ENCODE data around the gene SH2D4B. TPM values are rescaled to one million over a fixed set of nuclear protein-coding genes. Genes with fewer than 3 reads are reported as not detected.
A peak's percentile ranks its signal among the peaks of the same experiment; 100 is the strongest.

Gene SH2D4B
- total and polyA plus RNA-seq, 8 donors: 0.03 to 0.18 TPM; not detected in 6

- Histone ChIP-seq H3K27ac (peak overlapping the region; percentile 20 to 81 (median 63)), H3K27me3 (no peaks in the 10 kb centered on the region), H3K9me3 (no peaks in the 10 kb centered on the region), H3K4me1 (peaks cover 4 to 12% (median 7%) of the 10 kb centered on the region in 4 donors), H3K4me3 (peak overlapping the region; percentile 40 to 57 (median 47)), H3K36me3 (no peaks in the 10 kb centered on the region)
- 12 to 34% (median 21%) methylated on average over 26 to 50 of the region's 50 CpGs for WGBS, 5 donors
- no peak for TF ChIP-seq EP300 (IDR thresholded peaks at IDR 0.05)
- TF ChIP-seq, protein P1, sequence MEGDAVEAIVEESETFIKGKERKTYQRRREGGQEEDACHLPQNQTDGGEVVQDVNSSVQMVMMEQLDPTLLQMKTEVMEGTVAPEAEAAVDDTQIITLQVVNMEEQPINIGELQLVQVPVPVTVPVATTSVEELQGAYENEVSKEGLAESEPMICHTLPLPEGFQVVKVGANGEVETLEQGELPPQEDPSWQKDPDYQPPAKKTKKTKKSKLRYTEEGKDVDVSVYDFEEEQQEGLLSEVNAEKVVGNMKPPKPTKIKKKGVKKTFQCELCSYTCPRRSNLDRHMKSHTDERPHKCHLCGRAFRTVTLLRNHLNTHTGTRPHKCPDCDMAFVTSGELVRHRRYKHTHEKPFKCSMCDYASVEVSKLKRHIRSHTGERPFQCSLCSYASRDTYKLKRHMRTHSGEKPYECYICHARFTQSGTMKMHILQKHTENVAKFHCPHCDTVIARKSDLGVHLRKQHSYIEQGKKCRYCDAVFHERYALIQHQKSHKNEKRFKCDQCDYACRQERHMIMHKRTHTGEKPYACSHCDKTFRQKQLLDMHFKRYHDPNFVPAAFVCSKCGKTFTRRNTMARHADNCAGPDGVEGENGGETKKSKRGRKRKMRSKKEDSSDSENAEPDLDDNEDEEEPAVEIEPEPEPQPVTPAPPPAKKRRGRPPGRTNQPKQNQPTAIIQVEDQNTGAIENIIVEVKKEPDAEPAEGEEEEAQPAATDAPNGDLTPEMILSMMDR (IDR thresholded peaks at IDR 0.05): peak in 5 of 7 experiments; percentile 22 to 71 (median 62)
- intact Hi-C loops (cut with DNase I; ENCODE audit: low total_unique reads): no loop called here
- peak; percentile 70 to 91 for DNase-seq
These were observed 1.9 kb upstream of the SH2D4B start for GRCh38 chr10:80535671-80536360.

DNA sequence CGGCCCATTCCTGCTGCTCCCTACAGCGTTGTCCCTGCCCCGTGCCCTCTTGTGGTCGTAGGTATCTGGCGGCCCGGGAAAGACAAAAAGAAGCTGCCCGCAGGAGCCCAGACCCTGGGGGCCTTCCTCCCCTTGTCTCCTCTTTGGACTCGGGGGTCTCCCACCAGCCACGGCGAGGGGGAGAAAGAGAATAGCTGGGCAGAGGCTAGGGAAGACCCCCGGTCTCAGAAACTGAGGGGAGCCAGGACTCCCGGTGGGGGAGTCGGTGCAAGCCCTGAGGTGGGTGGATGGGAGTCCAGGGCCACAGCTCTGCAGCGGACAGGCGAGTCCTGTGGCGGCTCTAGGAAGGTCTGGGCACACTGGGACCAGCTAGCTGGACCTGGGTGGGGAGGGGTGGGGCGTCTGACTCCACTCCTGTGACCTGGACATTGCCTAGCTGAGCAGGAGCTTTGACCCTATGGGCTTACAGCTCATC lies 1.3 kb upstream of the SH2D4B start:
- intact Hi-C loops (cut with DNase I; ENCODE audit: low total_unique reads): no loop called here
- peak overlapping the region; percentile 40 to 57 (median 47) for H3K4me3 ChIP-seq
- DNase-seq: no peak
- peaks cover 4 to 11% (median 7%) of the 10 kb centered on the region in 4 donors for H3K4me1 ChIP-seq
- TF ChIP-seq POLR2A (IDR thresholded peaks at IDR 0.05) (no peak), POLR2AphosphoS5 (IDR thresholded peaks at IDR 0.05) (no peak), EP300 (IDR thresholded peaks at IDR 0.05) (no peak)
- TF ChIP-seq, protein P1 (IDR thresholded peaks at IDR 0.05): no peak
- no peaks in the 10 kb centered on the region for H3K27me3 ChIP-seq
- no peaks in the 10 kb centered on the region for H3K36me3 ChIP-seq
- WGBS, 5 donors: 58 to 76% (median 71%) methylated on average over 14 to 17 of the region's 17 CpGs
- no peaks in the 10 kb centered on the region for H3K9me3 ChIP-seq
- peak overlapping the region; percentile 20 to 81 (median 63) for H3K27ac ChIP-seq

GRCh38 chr10:80537086-80537735 lies 491 bp upstream of the SH2D4B start:
- WGBS, 5 donors: 79 to 84% (median 82%) methylated on average over 8 of the region's 8 CpGs
- H3K9me3 ChIP-seq: no peaks in the 10 kb centered on the region
- no peaks in the 10 kb centered on the region for H3K27me3 ChIP-seq
- TF ChIP-seq POLR2A (IDR thresholded peaks at IDR 0.05) (no peak), POLR2AphosphoS5 (IDR thresholded peaks at IDR 0.05) (no peak), EP300 (IDR thresholded peaks at IDR 0.05) (no peak)
- TF ChIP-seq, protein P1 (IDR thresholded peaks at IDR 0.05): no peak
- no peak overlapping the region for H3K27ac ChIP-seq
- intact Hi-C loops (cut with DNase I; ENCODE audit: low total_unique reads): no loop called here
- DNase-seq: no peak
- no peak overlapping the region for H3K4me3 ChIP-seq
- H3K36me3 ChIP-seq: no peaks in the 10 kb centered on the region
- H3K4me1 ChIP-seq: peaks cover 4 to 11% (median 7%) of the 10 kb centered on the region in 4 donors

DNA sequence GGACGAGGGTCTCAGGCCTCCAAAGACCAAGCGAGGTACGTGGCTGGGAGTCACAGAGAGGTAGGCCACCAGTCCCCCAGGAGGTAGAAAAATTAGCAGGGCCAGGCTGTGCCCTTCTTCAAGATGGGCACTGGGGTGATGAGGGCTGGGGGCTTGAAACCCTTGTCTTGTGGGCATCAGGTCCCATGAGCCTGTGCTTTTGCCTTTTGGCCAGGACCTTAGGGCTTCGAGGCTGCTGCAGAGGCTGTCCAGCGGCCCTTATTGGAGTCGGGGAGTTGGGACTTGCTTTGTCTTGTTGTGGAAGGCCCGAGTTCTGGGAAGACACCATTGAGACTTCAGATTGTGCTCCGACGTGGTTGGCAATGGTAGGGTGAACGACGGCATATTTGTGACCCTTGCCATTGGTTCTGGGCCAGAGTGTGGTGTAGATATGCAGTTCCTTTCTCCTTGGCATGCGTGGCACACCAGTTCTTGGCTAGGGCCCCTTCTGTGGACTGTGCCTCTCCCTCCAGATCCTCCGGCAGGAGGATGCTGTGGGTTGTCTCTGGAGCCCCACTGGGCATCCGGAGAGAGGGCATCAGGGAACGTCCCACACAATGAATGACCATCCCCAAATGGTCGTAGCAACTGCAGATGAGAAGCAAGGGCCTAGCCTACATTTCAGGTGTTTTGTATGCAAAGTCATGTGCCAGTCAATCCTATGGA lies 931 bp downstream of the SH2D4B start:
- H3K36me3 ChIP-seq: no peaks in the 10 kb centered on the region
- H3K27me3 ChIP-seq: no peaks in the 10 kb centered on the region
- no peak overlapping the region for H3K4me3 ChIP-seq
- H3K27ac ChIP-seq: no peak overlapping the region
- no peak for DNase-seq
- no peaks in the 10 kb centered on the region for H3K9me3 ChIP-seq
- WGBS, 5 donors: 84 to 90% (median 86%) methylated on average over 16 of the region's 16 CpGs
- H3K4me1 ChIP-seq: peaks cover 4 to 11% (median 7%) of the 10 kb centered on the region in 4 donors
- TF ChIP-seq POLR2A (IDR thresholded peaks at IDR 0.05) (no peak), POLR2AphosphoS5 (IDR thresholded peaks at IDR 0.05) (no peak), EP300 (IDR thresholded peaks at IDR 0.05) (no peak)
- TF ChIP-seq, protein P1 (IDR thresholded peaks at IDR 0.05): no peak
- intact Hi-C loops (cut with DNase I; ENCODE audit: low total_unique reads): no loop called here
